A549 (cell line): Measurements from ENCODE around the gene SCAMP2. TPM values are rescaled to one million over a fixed set of nuclear protein-coding genes. Genes with fewer than 3 reads are reported as not detected.

Source experiments
- ATAC-seq, 2 experiments: fragments of 200-7000 bp in 1 of 2; fragments of >200 bp in 1 of 2; cut with Nextera tagmentation in 1 of 2; cut with Tn5 transposase in 1 of 2; 3 replicates each; pipeline versions ENCODE4 v1.8.0 to v1.9.1; 2018 to 2020; ENCODE audit warnings: mild to moderate bottlenecking in 1 of 2, moderate library complexity in 1 of 2
- CTCF ChIA-PET: fragments of 300-600 bp; sonication (Branson Sonifier 250); formaldehyde crosslinking; extraction: SDS; loops from one replicate; lab custom pipeline; 2021; ENCODE audit warnings: antibody characterized with exemption, inconsistent platforms; lab: Yijun Ruan, JAX
- POLR2A ChIA-PET: fragments of 350-600 bp; formaldehyde crosslinking; extraction: SDS; loops from one replicate; lab custom pipeline; 2021; ENCODE audit warnings: antibody characterized with exemption, inconsistent platforms; lab: Yijun Ruan, JAX
- DNase-seq, 2 experiments: peaks; one replicate each; pipeline versions ENCODE4 v3.0.0 to v3.0.0-alpha.2; 2011 to 2016; ENCODE audit warnings: low read depth in 1 of 2, low spot score in 1 of 2
- FAIRE-seq: peaks from 2 replicates; lab custom pipeline; 2011; peaks lifted over from hg19 to GRCh38; lab: Jason Lieb, UNC
- H3K27ac ChIP-seq, 2 experiments: fragments of >200 bp; sonication (Bioruptor Twin); formaldehyde crosslinking; 3 replicates each; pipeline ENCODE4 v1.5.1; 2016 to 2017
- H3K4me1 ChIP-seq: fragments of >200 bp; sonication (Bioruptor Twin); formaldehyde crosslinking; 3 replicates; pipeline ENCODE4 v1.6.1; 2016
- H3K4me2 ChIP-seq: fragments of >200 bp; sonication (Bioruptor Twin); formaldehyde crosslinking; 3 replicates; pipeline ENCODE4 v1.6.1; 2016
- H3K4me3 ChIP-seq: fragments of >200 bp; sonication (Bioruptor Twin); formaldehyde crosslinking; 3 replicates; pipeline ENCODE4 v1.5.1; 2016
- H3K9me3 ChIP-seq: fragments of >200 bp; sonication (Bioruptor Twin); formaldehyde crosslinking; 3 replicates; pipeline ENCODE4 v1.6.1; 2016
- ATOH8 ChIP-seq: fragments of 250-450 bp; sonication (Bioruptor Pico); IDR thresholded peaks from 2 replicates; pipeline ENCODE4 v1.5.0; 2020; ENCODE audit warnings: low read depth, mild to moderate bottlenecking, moderate library complexity
- CBX2 ChIP-seq: fragments of 200-600 bp; sonication (generic); IDR thresholded peaks from 2 replicates; pipeline ENCODE4 v1.6.1; 2016; ENCODE audit warnings: low read depth, mild to moderate bottlenecking, borderline replicate concordance
- CEBPB ChIP-seq, 2 experiments: fragments of >200 bp in 1 of 2; sonication (Bioruptor Twin) in 1 of 2; formaldehyde crosslinking in 1 of 2; IDR thresholded peaks; 2 replicates each; pipeline ENCODE4 v1.6.1; 2012 to 2016
- CHD4 ChIP-seq: fragments of 200-600 bp; sonication (generic); IDR thresholded peaks from 2 replicates; pipeline ENCODE4 v1.6.1; 2016; ENCODE audit warnings: antibody characterized with exemption, mild to moderate bottlenecking, borderline replicate concordance
- EHF ChIP-seq: fragments of 250-450 bp; sonication (Bioruptor Pico); IDR thresholded peaks from 2 replicates; pipeline ENCODE4 v1.5.0; 2020; ENCODE audit warnings: mild to moderate bottlenecking
- EHMT2 ChIP-seq: fragments of 200-600 bp; sonication (generic); IDR thresholded peaks from 2 replicates; pipeline ENCODE4 v1.6.1; 2016; ENCODE audit warnings: antibody characterized with exemption, low read depth, mild to moderate bottlenecking, moderate library complexity
- ESRRA ChIP-seq: fragments of 150-350 bp; IDR thresholded peaks from 2 replicates; pipeline ENCODE4 v1.6.1; 2014; ENCODE audit warnings: mild to moderate bottlenecking, low read length, borderline replicate concordance
- FOSB ChIP-seq: fragments of 250-450 bp; sonication (Bioruptor Pico); IDR thresholded peaks from 2 replicates; pipeline ENCODE4 v1.5.0; 2020; ENCODE audit warnings: mild to moderate bottlenecking, moderate library complexity
- FOXS1 ChIP-seq: fragments of 250-450 bp; sonication (Bioruptor Pico); IDR thresholded peaks from 2 replicates; pipeline ENCODE4 v1.5.0; 2020; ENCODE audit warnings: mild to moderate bottlenecking, moderate library complexity
- HES2 ChIP-seq: fragments of >200 bp; sonication (Bioruptor Twin); formaldehyde crosslinking; IDR thresholded peaks from 2 replicates; pipeline ENCODE4 v1.6.1; 2016
- HEYL ChIP-seq: fragments of 250-450 bp; sonication (Bioruptor Pico); IDR thresholded peaks from 2 replicates; pipeline ENCODE4 v1.8.0; 2021; ENCODE audit warnings: mild to moderate bottlenecking, moderate library complexity
- HOXA7 ChIP-seq: fragments of 250-450 bp; sonication (Bioruptor Pico); IDR thresholded peaks from 2 replicates; pipeline ENCODE4 v1.5.0; 2020; ENCODE audit warnings: mild to moderate bottlenecking, moderate library complexity
- HOXB13 ChIP-seq: fragments of 250-450 bp; sonication (Bioruptor Pico); IDR thresholded peaks from 2 replicates; pipeline ENCODE4 v1.5.0; 2020; ENCODE audit warnings: low read depth, mild to moderate bottlenecking, moderate library complexity
- JUN ChIP-seq, 2 experiments: fragments of >200 bp; sonication (Bioruptor Twin); formaldehyde crosslinking; IDR thresholded peaks; 2 replicates in 1 of 2; 3 replicates in 1 of 2; pipeline ENCODE4 v1.6.1; 2016 to 2017
- JUNB ChIP-seq: fragments of >200 bp; sonication (Bioruptor Twin); formaldehyde crosslinking; IDR thresholded peaks from 2 replicates; pipeline ENCODE4 v1.6.1; 2016
- KDM1A ChIP-seq: fragments of 200-600 bp; sonication (generic); IDR thresholded peaks from 2 replicates; pipeline ENCODE4 v1.6.1; 2016; ENCODE audit warnings: low read depth, mild to moderate bottlenecking
- KDM5A ChIP-seq: fragments of 200-600 bp; sonication (generic); IDR thresholded peaks from 2 replicates; pipeline ENCODE4 v1.6.1; 2016; ENCODE audit warnings: antibody characterized with exemption, mild to moderate bottlenecking
- MAFK ChIP-seq: fragments of 450-650 bp; IDR thresholded peaks from 2 replicates; pipeline ENCODE4 v1.6.1; 2014; ENCODE audit not compliant: partially characterized antibody
- POLR2A ChIP-seq: IDR thresholded peaks from 2 replicates; pipeline ENCODE4 v1.6.1; 2012; ENCODE audit warnings: mild to moderate bottlenecking, low read length
- POLR2AphosphoS2 ChIP-seq: conservative IDR thresholded peaks from 2 replicates; pipeline ENCODE4 v1.6.1; 2012; ENCODE audit warnings: low read length, improper control_type of control experiment, inconsistent platforms
- RARB ChIP-seq: fragments of 250-450 bp; sonication (Bioruptor Pico); IDR thresholded peaks from 2 replicates; pipeline ENCODE4 v1.8.0; 2021; ENCODE audit warnings: mild to moderate bottlenecking, moderate library complexity
- RCOR1 ChIP-seq: fragments of 150-350 bp; IDR thresholded peaks from 2 replicates; pipeline ENCODE4 v1.6.1; 2014; ENCODE audit warnings: antibody characterized with exemption, low read length, low read depth
- SMC3 ChIP-seq: fragments of >200 bp; sonication (Bioruptor Twin); formaldehyde crosslinking; IDR thresholded peaks from 3 replicates; pipeline ENCODE4 v1.6.1; 2018; ENCODE audit warnings: inconsistent platforms
- SREBF2 ChIP-seq: fragments of 450-650 bp; IDR thresholded peaks from 2 replicates; pipeline ENCODE4 v1.6.1; 2014; ENCODE audit warnings: mild to moderate bottlenecking, moderate library complexity
- TFCP2L1 ChIP-seq: fragments of 250-450 bp; sonication (Bioruptor Pico); IDR thresholded peaks from 2 replicates; pipeline ENCODE4 v1.5.0; 2021; ENCODE audit warnings: mild to moderate bottlenecking
- USF2 ChIP-seq: fragments of 450-650 bp; IDR thresholded peaks from 2 replicates; pipeline ENCODE4 v1.6.1; 2014; ENCODE audit warnings: antibody characterized with exemption
- ZC3H11A ChIP-seq: fragments of 450-650 bp; IDR thresholded peaks from 2 replicates; pipeline ENCODE4 v1.6.1; 2014; ENCODE audit warnings: antibody characterized with exemption, mild to moderate bottlenecking
- ZFP36 ChIP-seq: fragments of 450-650 bp; IDR thresholded peaks from 2 replicates; pipeline ENCODE4 v1.6.1; 2014; ENCODE audit warnings: borderline replicate concordance; ENCODE audit not compliant: partially characterized antibody
- ZNF302 ChIP-seq: fragments of 250-450 bp; sonication (Bioruptor Pico); IDR thresholded peaks from 2 replicates; pipeline ENCODE4 v1.9.0; 2021; ENCODE audit warnings: inconsistent platforms, mild to moderate bottlenecking, moderate library complexity
- ZSCAN20 ChIP-seq: fragments of 250-450 bp; sonication (Bioruptor Pico); IDR thresholded peaks from 2 replicates; pipeline ENCODE4 v1.8.0; 2022; ENCODE audit warnings: mild to moderate bottlenecking, moderate library complexity
- WGBS: methylation state at CpG from one replicate; pipeline ENCODE4 v1.1.6; 2017; ENCODE audit errors: missing lambda C conversion rate; 5-methylcytosine and 5-hydroxymethylcytosine counted together
- polyA plus RNA-seq, 4 experiments: library from polyadenylated mRNA; depleted of rRNA in 3 of 4; stranded (reverse); fragments of >200 nt; fragmentation: RNase III in 1 of 4; extraction: RNeasy Plus Mini Kit Qiagen cat#74134 plus additional on column Dnase treatment in 1 of 4; gene quantifications; 2 replicates in 3 of 4; 3 replicates in 1 of 4; pipeline ENCODE4 v1.2.3, GENCODE V29; 2011 to 2017

Gene SCAMP2
- polyA plus RNA-seq, 2 of the 4 experiments (the other 2 are of a cell fraction) = 41.5 to 128 TPM

- DNase-seq (no peak), FAIRE-seq (no peak), ATAC-seq (peak; percentile 48 to 61; a peak in 4 of 6 replicates)
- WGBS = 73% methylated on average over 4 of the region's 4 CpGs
- POLR2A ChIA-PET = no interaction called here
- Histone ChIP-seq H3K9me3 (no peaks in the 10 kb centered on the region), H3K4me2 (no peak overlapping the region), H3K4me3 (no peak overlapping the region), H3K27ac (no peak overlapping the region), H3K4me1 (no peaks in the 10 kb centered on the region)
- CTCF ChIA-PET = interaction anchor here (1.2 to 66.7 kb wide), 3 partner anchors 10 to 177 kb away, joined by 5 to 1908 read pairs (median 1908); partner anchors contain the start of genes CPLX3, CSK, LMAN1L and ULK3
- TF ChIP-seq ESRRA (no peak), HES2 (no peak), FOSB (CRISPR knock-in tag) (no peak), HOXA7 (CRISPR knock-in tag) (no peak), ATOH8 (CRISPR knock-in tag) (no peak), KDM1A (no peak), RARB (CRISPR knock-in tag) (no peak), EHMT2 (no peak), CHD4 (no peak)
Observed at GRCh38 chr15:74808840-74809229, 64.3 kb downstream of the SCAMP2 start.

- ChIA-PET CTCF (interaction anchor here (1.2 to 66.7 kb wide), 3 partner anchors 11 to 177 kb away, joined by 5 to 1908 read pairs (median 1908); partner anchors contain the start of genes CPLX3, CSK, LMAN1L and ULK3), POLR2A (no interaction called here)
- DNase-seq = no peak
- TF ChIP-seq HEYL (CRISPR knock-in tag) (no peak), HES2 (no peak), RCOR1 (no peak), HOXB13 (CRISPR knock-in tag) (no peak), SREBF2 (no peak), CEBPB (IDR thresholded peaks at IDR 0.05) (no peak), HOXA7 (CRISPR knock-in tag) (no peak), ZC3H11A (no peak), POLR2AphosphoS2 (no peak), ZFP36 (no peak), POLR2A (no peak), MAFK (no peak), ZSCAN20 (CRISPR knock-in tag) (no peak), JUNB (no peak), CHD4 (no peak), EHF (no peak), RARB (CRISPR knock-in tag) (no peak), JUN (IDR thresholded peaks at IDR 0.05) (no peak)
- TF ChIP-seq, all 56 proteins: peak for 0
- peak in 1 of 2 experiments; percentile 23; a peak in 3 of 6 replicates for ATAC-seq
- Histone ChIP-seq H3K9me3 (no peaks in the 10 kb centered on the region), H3K27ac (no peak overlapping the region), H3K4me2 (no peak overlapping the region), H3K4me1 (no peaks in the 10 kb centered on the region), H3K4me3 (no peak overlapping the region)
- FAIRE-seq = no peak
- 84% methylated on average over 18 of the region's 18 CpGs for WGBS
Observed at GRCh38 chr15:74808078-74808839, 64.9 kb downstream of the SCAMP2 start.

- CTCF ChIA-PET = interaction anchor here (65.6 to 66.7 kb wide), 2 partner anchors 12 to 16 kb away, joined by 1908 read pairs; partner anchors contain the start of genes CPLX3, CSK, LMAN1L and ULK3
- peak in 1 of 2 experiments; percentile 27; a peak in 3 of 6 replicates for ATAC-seq
- POLR2A ChIA-PET = no interaction called here
- FAIRE-seq = no peak
- Histone ChIP-seq H3K27ac (no peak overlapping the region), H3K4me2 (no peak overlapping the region), H3K9me3 (no peaks in the 10 kb centered on the region), H3K4me3 (no peak overlapping the region), H3K4me1 (no peaks in the 10 kb centered on the region)
- TF ChIP-seq KDM5A = no peak
- TF ChIP-seq SMC3 = no peak
- TF ChIP-seq ZNF302 (CRISPR knock-in tag) = no peak
- TF ChIP-seq EHF = no peak
- TF ChIP-seq ZSCAN20 (CRISPR knock-in tag) = no peak
- TF ChIP-seq CBX2 = no peak
- TF ChIP-seq FOXS1 (CRISPR knock-in tag) = no peak
- TF ChIP-seq USF2 = no peak
- TF ChIP-seq TFCP2L1 (CRISPR knock-in tag) = no peak
- no peak for TF ChIP-seq CHD4
- TF ChIP-seq RCOR1 = no peak
- no peak for TF ChIP-seq KDM1A
- WGBS = 75% methylated on average over 5 of the region's 5 CpGs
- DNase-seq = no peak
Observed at GRCh38 chr15:74807282-74807681, 65.9 kb downstream of the SCAMP2 start.
